HG02610 (cell line): ENCODE results near the gene NUFIP2.
"Not testable (repeated sequence)": the region's sequence is repeated elsewhere in the genome, so short reads cannot be mapped to it uniquely, and the experiment has no call there.

Source experiments
- ATAC-seq: cut with Tn5 transposase; IDR thresholded peaks from one replicate; pipeline ENCODE4 v1.9.1; 2021; ENCODE audit warnings: mild to moderate bottlenecking, moderate library complexity; ENCODE audit not compliant: unreplicated experiment

NUFIP2 gene

DNA sequence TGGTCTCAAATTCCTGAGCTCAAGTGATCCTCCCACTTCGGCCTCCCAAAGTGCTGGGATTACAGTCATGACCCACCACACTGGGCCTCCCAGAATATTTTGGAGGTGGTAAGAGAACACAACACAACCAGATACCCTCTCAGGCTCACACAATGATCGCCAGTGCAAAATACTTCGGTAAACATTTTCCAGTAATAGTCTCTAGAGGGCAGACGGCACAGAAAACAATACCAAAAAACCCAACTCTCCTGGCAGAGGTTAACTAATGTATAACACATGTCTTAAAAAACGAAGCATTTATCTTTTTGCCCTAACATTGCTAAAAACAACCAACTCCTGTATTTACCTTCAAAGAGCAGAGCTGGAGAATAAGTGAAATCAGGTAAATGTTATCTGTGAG lies 10.5 kb downstream of the NUFIP2 start:
- ATAC-seq, result no peak

DNA sequence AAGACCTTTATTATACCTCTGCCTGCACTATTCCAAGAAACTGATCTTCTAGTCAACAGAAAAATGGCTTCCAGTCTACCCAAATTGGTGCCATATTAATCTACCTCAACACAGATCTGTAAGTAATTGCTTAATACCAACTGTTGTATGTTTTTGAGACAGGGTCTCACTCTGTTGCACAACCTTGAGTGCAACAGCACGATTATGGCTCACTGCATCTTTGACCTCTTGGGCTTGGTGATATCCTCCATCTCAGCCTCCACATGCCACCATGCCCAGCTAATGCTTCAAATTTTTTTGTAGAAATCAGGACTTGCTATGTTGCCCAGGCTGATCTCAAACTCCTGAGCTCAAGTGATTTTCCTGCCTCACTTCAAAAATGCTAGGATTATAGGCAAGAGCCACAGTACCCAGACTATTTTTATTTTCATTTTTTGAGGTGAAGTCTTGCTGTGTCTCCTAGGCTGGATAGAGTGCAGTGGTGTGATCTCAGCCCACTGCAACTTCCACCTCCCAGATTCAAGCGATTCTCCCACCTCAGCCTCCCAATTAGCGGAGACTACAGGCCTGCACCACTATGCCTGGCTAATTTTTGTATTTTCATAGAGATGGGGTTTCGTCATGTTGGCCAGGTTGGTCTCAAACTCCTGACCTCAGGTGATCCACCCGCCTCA lies 14.4 kb downstream of the NUFIP2 start:
- no peak for ATAC-seq

DNA sequence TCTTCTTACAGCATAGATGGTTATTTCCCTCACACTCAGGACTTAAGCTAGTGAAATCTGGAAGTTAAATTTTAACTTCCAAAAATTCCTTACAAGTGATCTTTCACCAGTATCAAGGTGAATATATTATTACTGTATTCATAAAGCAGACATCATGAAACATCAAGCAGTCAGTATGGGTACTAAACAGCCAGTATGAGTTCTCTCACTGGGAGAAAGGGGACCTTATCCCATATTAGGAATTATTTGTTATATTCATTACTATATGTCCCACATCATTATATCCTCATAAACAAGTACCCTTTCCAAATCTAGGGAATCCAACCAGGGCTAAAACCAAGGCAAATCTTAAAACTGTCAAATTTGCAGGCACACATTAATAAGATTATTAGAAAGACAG lies 15.3 kb downstream of the NUFIP2 start:
- no peak for ATAC-seq

DNA sequence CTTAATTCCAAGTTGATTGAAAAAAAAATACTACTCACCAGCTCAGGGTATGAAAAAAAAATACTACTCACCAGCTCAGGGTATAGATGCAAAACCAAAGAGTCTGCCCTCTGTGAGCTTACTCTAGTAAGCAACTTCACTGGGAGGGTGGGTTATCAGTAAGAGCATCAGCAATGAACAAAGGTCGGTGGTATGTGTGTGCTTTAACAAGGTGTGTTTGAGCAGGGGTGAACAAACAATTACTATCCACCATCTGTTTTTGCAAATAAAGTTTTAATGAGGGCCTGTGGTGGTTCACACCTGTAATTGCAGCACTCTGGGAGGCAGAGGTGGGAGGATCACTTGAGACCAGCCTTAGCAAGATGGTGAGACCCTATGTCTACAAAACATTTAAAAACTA lies 20.0 kb downstream of the NUFIP2 start:
- no peak for ATAC-seq

DNA sequence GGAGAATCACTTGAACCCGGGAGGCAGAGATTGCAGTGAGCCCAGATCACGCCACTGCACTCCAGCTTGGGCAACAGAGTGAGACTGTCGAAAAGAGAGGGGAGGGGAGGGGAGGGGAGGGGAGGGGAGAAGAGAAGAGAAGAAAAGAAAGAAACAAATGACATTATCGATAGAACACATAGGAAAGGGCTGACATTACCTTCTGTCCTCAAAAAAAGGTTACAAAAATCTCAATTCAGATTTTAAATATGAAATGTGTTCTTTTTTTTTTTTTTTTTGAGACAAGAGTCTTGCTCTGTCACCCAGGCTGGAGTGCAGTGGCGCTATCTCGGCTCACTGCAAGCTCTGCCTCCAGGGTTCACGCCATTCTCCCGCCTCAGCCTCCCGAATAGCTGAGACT lies 22.0 kb downstream of the NUFIP2 start:
- not testable (repeated sequence) for ATAC-seq

DNA sequence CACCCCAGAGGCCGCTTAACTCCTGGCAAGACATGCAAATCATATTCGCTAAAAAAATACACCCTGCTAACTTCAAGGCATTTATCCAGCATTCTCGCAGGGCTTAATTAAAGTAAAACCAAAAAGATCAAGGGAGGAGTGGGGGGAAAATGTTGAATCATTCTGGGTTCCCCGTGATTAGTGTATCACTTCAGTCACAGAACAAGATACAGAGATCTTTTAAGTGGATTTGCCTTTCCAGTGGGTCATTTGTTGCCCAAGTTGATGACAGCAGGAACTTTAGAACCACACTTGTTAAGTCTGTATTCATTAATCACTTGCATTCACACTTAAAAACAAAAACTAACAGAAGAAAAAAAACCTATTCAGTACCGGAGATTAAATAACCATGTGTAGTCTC lies 30.0 kb downstream of the NUFIP2 start:
- no peak for ATAC-seq

DNA sequence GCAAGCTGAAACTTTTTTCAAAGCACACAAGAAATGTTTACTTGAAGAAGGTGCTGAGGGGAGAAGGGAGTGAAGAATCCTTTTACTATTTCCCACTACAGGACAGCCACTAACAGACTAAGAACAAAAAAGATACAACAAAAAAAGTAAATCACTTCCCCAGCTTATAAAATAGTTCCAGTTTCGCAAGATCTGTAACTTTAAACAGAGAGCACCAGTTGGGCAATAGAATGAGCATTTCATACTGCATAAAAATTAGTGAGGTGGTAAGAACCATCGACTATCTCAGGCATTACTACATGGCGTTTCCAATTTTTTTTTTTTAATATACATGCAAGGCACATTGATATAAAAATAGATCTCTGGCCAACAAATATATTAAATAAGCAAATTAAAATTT lies 36.2 kb downstream of the NUFIP2 start:
- ATAC-seq, result no peak

DNA sequence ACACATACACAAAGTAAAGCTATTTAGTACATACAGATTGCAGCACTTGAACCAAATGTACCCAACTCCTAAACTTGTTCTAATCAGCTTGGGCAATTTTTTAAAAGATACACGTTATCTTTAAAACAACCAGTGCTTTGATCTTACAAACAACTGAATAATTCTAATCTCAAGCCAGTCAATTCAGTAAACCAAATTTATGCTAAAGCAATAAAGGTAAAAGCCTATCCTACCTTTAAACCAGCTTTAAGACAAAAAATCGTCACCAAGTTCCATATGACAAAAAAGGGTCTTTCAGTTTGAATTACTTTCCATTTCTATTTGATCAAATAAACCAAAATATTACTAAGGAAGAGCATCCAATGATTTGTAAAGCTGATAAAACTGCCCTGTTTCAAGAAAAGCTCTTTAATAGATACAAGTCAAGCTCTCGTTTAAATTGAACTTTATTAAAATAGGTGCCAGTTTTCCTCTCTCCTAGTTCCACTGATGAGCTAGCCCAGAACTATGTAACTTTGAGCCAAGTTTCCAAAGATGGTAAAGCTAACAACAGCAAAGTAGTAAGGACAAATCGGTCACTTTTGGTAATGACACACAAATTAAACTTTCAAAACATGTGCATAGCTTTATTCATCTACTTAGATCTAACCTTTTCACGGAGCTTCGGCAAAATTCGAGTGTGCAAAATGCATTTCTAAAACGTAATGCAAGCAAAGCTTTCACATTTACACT lies 37.0 kb downstream of the NUFIP2 start:
- no peak for ATAC-seq

DNA sequence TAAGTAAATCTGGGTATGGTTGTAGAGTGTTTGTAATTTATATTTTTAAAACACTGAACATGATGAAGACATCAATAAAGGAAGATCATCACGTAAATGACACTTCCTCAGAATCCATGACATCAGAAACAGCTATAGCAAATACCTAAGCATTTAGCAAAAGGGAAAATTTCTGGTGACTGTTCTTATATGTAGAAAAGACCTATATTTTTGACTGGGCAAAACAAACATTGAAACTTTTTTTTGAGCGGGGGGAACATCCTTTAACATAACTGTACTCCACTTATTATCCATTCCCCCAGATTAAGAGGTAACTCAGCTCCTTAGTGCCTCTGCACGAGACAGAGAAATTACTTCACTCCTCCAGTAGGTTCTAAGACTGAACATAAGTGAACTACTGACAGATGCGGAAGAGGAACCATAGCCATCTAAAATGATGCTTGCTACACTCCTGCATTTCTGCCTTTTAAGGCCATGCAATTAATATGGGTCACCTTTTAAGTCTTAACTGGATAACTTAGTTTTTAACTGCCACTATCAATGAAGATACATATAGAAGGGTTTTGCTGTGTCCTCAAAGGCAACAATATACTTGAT lies 37.9 kb downstream of the NUFIP2 start:
- ATAC-seq, result no peak

DNA sequence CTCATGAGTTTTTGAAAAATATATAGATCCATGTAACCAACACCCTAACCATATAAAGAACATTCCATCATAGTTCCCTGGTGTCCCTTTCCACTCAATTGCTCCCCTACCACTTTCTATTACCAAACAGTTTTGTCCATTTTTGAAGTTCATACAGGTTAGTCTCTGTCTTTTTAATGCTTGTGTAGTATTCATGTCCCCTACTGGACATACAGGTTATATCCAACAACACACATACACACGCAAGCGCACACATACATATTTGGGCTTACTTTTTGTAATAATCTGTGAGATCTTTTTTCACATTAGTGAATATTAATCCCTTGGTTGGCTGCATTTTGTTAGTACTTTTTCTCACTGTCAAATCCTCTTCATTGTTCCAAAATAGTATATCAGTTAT lies 40.9 kb downstream of the NUFIP2 start:
- ATAC-seq, result no peak

DNA sequence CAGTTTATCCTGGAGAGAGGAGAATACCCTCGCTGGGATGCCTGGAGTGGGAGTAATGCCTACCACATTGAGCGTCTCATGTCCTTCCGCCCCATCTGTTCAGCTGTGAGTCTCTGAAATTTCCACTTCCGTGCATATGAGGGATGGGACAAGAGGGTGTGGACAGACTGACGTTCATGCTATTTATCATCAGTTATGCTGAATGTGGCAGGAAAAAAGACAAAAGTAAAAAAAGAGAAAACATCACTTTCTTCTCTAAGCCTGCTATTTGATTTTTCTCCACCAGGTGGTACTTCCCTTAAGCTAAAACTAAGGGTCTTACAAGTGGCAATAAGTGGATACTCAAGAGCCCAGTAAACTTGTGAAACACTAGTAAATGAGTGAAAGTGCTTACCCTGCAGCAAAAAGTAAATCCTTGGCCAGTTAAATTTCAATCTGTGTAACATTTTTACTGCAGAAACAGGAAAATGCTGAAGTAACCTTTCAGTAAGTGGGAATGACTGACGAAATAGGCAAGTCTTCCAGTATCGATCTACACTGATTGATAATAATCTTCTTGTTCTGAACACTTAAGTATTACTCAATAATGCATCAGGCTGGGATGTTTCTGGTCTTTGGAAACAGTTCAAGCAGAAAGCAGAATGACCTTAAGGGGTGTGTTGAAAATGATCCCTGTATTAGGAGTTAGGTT lies 41.7 kb downstream of the NUFIP2 start:
- no peak for ATAC-seq

DNA sequence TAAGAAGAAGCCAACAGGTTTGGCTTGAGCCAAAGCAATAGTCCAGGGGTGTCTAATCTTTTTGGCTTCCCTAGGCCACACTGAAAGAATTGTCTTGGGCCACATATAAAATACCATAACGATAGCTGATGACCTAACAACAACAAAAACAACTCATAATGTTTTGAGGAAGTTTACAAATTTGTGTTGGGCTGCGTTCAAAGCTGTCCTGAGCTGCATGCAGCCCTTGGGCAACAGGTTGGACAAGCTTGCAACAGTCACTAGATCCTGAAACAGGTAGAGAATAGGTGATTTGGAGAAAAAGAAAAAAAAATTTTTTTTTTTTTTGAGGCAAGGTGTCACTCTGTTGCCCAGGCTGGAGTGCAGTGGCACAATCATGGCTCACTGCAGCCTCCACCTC lies 42.8 kb downstream of the NUFIP2 start:
- no peak for ATAC-seq

DNA sequence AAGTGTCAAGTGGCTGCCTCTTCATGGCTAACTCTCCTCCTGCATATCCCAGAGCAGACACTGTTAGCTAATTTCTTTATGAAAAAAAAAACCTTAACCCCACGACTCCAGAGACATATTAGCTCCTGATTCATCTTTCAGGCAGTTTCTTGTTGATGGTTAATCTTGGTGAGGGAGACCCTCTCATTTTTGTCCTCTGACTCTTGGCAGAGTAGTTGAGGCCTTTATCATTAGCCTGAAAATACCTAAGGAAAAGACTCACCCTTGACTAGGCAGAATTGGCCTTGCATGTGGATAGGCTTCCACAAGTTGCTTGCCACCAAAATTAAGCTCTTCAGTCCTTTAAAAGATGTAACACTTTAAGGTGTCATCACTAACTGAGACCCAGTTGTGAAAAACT lies 43.3 kb downstream of the NUFIP2 start:
- ATAC-seq, result no peak

DNA sequence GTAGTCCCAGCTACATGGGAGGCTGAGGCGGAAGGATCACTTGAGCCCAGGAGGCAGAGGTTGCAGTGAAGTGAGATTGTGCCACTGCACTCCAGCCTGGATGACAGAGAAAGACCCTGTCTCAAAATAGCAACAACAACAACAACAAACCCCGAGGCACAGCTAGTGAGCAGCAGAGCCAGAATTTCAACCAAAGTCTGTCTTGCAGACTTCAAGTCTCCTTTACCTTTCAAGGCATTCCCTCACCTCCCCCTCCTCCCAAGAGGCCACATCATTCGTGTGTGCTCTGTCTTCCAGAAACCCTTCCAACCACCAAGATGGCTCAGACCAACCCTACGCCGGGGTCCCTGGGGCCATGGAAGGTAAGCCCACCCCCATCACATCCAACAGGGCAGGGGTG lies 45.1 kb downstream of the NUFIP2 start:
- no peak for ATAC-seq

DNA sequence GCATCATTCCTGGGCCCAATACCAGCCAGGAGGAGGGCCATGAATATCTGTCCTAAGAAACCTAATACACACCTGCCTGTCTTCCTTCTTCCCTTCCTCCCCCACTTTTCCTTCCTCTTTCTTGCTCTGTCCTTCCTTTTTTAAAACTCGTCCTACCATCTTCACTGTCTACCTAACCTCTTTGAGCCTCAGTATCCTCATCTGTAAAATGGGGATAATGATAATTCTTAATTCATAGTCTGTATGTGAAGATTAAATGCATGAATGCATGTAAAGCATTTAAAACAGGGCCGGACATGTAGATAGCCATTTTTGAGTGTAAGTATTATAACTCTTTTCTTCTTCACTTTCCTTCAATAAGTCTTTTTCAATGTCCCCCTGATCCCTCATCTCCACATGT lies 46.7 kb downstream of the NUFIP2 start:
- no peak for ATAC-seq

DNA sequence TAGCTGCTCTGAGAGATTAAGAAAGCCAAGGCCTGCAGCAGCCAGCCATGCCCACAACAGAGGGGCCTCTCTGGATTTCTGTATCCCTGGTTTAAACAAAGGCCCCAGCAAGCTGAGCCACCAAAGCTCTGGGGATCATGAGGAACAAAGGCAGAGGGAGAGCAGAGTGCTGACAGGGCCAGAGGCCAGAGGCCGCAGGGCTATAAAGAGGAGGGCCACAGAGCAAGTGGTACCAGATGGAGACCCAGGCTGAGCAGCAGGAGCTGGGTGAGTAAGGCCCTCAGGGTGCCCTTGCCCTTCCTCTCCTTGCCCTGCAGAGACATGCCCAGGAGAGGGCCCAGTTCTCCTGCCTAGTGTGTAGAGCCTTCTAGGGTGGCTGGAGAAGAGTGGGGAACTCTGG lies 47.3 kb downstream of the NUFIP2 start, which contains the start of gene CRYBA1:
CRYBA1 (plus strand) TSS at position 232 of the 400 bp plus-strand sequence; CDS start at position 237, 5 bp downstream.
- ATAC-seq, result no peak

DNA sequence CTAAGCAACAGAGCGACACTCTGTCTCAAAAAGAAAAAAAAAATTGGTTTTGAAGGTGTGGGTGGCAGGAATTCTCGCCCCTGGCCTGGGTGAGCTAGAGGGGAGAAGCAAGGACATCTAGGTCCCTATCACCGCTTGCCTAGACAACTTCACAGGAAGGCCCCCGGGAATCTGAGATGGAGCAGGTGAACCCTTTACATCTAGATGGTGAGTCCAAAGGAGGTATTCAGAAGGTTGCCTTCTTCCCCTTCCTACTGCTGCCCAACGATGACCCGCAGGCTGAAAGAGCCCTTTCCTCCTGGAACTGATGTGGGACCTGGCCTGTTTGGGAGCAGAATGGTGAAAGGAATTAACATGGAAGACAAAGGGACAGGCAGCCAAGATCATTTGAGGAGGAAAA lies 48.5 kb downstream of the NUFIP2 start:
- no peak for ATAC-seq

DNA sequence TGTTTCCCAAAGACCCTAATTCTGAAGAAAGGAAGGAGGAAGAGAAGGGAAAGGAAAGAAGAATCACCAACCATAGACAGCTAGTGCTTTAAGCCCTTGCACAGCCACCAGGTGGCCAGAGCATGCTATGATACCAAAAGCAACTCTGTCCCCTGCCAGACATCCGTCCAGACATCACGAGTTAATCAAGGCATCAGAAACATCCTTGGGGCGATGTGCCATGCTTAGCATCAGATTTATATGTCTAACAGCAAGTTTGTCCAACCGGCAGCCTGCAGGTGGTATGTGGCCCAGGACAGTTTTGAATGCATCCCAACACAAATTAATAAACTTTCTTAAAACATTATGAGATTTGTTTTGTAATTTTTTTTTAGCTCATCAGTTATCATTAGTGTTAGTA lies 50.2 kb downstream of the NUFIP2 start:
- no peak for ATAC-seq

DNA sequence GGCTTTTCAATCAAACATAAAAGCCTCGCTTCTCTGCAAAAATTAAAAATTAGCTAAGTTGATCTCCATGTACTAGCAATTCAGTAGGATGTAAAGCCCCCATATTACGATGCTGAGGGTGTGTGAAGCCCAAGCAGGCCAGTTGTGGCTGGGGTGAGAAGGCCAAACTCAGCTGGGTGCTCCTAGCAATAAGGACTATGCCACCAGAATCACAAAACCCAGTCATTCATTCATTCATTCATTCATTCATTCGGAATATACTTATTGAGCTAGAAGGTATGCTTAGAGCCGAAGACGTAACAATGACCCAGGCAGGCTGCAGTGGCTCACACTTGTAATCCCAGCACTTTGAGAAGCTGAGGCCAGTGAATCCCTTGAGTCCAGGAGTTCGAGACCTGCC lies 51.2 kb downstream of the NUFIP2 start:
- ATAC-seq, result no peak

DNA sequence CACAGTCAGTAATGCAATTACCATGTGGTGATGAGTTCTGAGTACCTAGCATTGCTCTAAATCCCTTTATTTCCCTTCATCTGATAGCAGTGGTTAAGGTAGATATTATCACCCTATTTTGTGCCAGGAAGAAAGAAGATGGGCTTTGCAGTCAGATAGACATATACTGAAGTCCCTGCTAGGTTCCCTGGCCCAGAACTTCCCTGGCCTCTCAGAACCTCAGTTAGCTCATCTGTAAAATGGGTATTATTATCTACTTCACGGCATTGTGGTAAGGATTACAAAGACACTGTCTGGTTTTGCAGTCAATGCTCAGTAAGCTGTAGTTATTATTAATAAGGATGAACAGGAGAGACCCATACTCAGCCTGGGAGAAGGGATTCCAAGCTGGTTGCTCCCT lies 51.9 kb downstream of the NUFIP2 start:
- no peak for ATAC-seq
